DMS 273 (cell line): ENCODE measurements around the gene RPL23.
A peak's percentile ranks its signal among the peaks of the same experiment; 100 is the strongest.

ENCODE experiments used
- DNase-seq: peaks from one replicate; lab custom pipeline; 2025; ENCODE audit not compliant: unreplicated experiment; lab: John Stamatoyannopoulos, UW

RPL23 gene

GRCh38 chr17:38853292-38854219 is at the start of gene RPL23:
TSS of gene RPL23 (minus strand) at chr17:38853721. CDS start at chr17:38853710, 11 bp downstream.
- DNase-seq: peak; percentile 99

GRCh38 chr17:38900978-38901656 is 47.6 kb upstream of the RPL23 start:
- peak; percentile 40 for DNase-seq

- DNase-seq: no peak
These were observed 45.9 kb upstream of the RPL23 start for GRCh38 chr17:38899421-38899820.

GRCh38 chr17:38898812-38899348 is 45.4 kb upstream of the RPL23 start:
- no peak for DNase-seq

- DNase-seq: no peak
These were observed 44.8 kb upstream of the RPL23 start for GRCh38 chr17:38898291-38898679.

- DNase-seq: no peak
These were observed 44.3 kb upstream of the RPL23 start for GRCh38 chr17:38897671-38898290.

DNA sequence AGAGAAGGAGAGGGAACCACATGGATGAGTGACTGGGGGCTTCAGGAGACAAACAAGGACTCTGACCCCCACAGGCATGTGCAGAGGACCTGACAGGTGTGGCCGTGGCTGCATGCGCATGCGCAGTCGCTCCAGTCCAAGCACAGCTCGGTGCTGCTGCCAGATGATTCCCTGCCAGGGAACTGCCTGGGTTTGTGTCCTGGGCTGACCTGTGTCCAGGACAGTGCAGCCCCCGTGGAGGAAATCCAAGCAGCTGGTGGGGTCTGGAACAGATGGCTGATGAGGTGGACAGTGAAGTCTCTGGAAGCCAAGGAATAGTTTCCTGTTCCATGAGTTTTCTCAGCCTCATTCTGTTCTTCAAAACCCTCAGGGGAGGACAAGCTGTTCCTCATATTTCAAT is 43.7 kb upstream of the RPL23 start:
- peak; percentile 59 for DNase-seq

- no peak for DNase-seq
These were observed 42.9 kb upstream of the RPL23 start for GRCh38 chr17:38896346-38896954.

GRCh38 chr17:38894276-38894675 is 40.8 kb upstream of the RPL23 start:
- no peak for DNase-seq

- DNase-seq: peak; percentile 34
These were observed 40.1 kb upstream of the RPL23 start for GRCh38 chr17:38893607-38894006.

- DNase-seq: no peak
These were observed 39.6 kb upstream of the RPL23 start for GRCh38 chr17:38893113-38893512.

DNA sequence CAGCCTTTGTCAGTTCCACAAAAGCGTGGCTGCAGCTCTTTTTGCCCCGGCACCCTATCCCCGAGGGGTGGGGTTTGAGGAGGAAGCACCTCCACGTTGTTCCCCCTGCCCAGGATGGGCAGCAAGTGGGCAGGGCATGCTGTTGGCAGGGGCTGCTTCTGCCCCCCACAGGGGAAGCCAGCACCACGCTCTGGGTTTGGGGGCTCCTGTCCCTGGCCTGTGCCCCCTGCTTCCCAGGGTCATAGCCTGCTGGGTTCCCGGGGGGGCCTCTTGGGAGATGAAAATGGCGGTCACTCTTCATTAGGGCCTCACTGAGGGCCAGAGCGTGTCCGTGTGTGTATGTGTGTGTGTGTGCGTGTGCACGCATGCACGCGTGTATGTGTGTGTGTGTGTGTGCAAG is 39.1 kb upstream of the RPL23 start:
- no peak for DNase-seq

GRCh38 chr17:38892083-38892482 is 38.6 kb upstream of the RPL23 start:
- DNase-seq: no peak

- DNase-seq: no peak
These were observed 37.9 kb upstream of the RPL23 start for GRCh38 chr17:38891441-38891840.

DNA sequence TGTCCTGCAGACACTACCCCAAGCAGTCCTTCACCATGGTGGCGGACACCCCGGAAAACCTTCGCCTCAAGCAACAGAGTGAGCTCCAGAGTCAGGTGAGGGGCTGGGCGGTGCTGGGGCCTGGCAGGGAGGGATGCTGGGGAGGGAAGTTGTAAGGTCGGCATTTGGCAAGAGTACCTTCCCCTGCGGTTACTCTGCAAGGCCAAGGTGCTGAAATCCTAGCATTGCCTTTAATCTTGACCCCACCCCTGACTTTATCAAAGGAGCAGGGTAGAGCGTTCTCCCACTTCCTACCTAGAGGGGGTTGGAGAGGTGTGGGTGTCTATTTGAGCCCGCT is 36.9 kb upstream of the RPL23 start:
- no peak for DNase-seq

DNA sequence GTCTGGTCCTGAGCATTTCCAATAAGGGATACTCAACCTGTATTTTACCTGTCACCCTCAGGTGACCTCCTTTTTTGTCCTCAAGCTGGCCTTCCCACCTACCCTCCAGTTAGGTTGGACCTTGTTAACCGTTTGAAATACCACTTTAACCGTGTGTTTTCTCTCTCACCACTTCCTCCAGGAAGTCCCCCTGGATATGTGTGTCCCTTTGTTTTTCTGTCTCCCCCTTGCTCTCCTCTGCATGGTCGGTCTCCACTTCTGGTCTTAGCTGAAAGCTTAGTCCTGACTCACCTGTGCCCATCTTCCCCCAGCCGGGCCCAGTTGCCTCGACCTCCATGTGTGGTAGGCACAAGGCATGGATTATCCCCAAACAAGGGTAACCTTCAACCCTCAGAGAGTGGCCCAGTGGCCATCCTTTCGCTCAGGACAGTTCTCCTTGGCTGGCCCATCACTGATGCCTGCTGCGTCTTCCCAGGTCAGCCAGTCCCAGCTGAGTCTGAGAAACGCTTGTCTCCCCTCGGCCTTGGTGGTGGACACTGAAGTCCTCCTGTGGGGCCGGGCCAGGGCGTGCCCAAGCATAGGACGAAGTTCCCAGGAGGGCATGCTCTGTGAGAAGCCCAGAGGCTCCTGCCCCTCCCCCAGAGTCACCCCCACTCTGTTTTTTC is 36.4 kb upstream of the RPL23 start:
- no peak for DNase-seq

GRCh38 chr17:38888842-38889241 is 35.3 kb upstream of the RPL23 start:
- no peak for DNase-seq

DNA sequence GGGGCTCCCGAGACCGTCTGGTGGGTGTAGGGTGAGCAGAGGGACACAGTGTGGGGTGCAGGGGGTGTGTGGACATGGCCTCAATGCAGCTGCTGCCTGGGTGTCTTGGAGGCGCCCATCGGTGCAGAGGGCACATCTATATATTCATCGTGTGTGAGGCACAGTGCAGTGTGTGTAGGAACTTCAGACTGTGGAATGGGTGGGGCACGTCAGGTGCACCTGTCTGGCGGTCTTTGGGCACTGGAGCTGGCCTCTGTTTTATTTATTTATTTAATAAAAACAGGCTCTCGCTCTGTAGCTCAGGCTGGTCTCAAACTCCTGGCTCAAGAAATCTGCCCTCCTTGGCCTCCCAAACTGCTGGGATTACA is 33.1 kb upstream of the RPL23 start:
- no peak for DNase-seq

DNA sequence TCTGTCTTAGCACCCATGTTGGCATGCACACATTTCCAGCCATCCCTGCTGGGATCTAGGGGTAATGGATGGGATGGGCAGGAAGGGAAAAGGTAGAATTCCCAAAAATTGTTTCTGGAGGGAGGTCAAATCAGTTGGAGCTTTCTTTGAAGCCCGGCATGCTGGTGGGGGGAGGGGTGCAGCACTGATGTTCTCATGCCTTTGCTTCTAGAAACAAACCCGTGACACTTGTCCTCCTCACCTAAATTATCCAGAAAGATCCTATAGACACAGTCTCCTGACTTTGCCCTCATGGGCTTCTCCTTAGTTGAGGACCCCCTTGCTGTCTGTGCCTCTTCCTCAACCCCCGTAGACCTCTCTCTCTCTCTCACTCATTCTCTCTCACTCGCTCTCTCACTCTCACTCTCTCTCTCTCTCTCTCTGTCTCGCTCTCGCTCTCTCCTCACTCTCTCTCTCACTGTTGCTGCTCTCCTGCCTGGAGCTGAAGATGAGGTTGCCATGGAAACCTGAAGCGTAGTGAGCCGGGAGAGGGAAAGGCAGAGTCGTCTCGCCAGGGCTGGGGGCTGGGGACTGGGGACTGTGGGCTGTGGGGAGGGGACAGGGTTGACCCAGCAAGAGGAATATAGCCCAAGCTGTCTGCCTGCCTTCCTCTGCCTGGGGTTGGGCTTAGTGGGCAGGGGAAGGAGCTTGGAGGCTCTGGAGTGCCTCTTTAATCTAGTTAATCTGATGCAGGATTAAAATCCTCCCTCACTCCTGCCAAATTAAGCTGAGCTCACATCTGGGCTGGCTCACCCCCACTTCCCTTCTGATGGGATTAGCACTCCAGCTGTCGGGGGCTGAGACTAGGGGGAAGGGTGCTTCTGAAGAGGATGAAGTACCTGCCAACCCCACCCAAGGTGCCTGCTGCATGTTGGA is 32.5 kb upstream of the RPL23 start:
- DNase-seq: peak; percentile 46
